Measurements from ENCODE around the gene ACVR1B. TPM values are rescaled to one million over a fixed set of nuclear protein-coding genes. Genes with fewer than 3 reads are reported as not detected.

ACVR1B gene
- total and polyA plus RNA-seq, 5 donors from 2014 or later: 0.47 to 6.5 (median 1.2) TPM

GRCh38 chr12:51959921-51960320 is 8.4 kb downstream of the ACVR1B start:
- no peaks in the 10 kb centered on the region for H3K9me3 Mint-ChIP-seq
- H3K4me1 Mint-ChIP-seq: peaks cover 14 to 36% (median 21%) of the 10 kb centered on the region in 4 donors
- Histone ChIP-seq H3K27me3 (ENCODE audit: control insufficient read depth, insufficient read depth, low read length) (no peaks in the 10 kb centered on the region), H3K4me1 (ENCODE audit: control insufficient read depth, insufficient read depth, low read length, poor library complexity, severe bottlenecking) (no peaks in the 10 kb centered on the region), H3K36me3 (ENCODE audit: control insufficient read depth, insufficient read depth, low read length) (no peaks in the 10 kb centered on the region), H3K4me3 (ENCODE audit: low read depth, low read length) (no peak overlapping the region), H3K27ac (ENCODE audit: insufficient read depth, low read length, poor library complexity, severe bottlenecking) (no peak overlapping the region), H3K9me3 (ENCODE audit: control insufficient read depth in 2 of 2, low read length in 2 of 2) (no peaks in the 10 kb centered on the region)
- no peak for ATAC-seq (ENCODE audit: low read depth in 2 of 2)
- peaks cover 14% of the 10 kb centered on the region for H3K36me3 Mint-ChIP-seq
- peaks cover 5% of the 10 kb centered on the region for H3K27me3 Mint-ChIP-seq
- H3K27ac Mint-ChIP-seq: peak overlapping the region in 1 of 3 donors; percentile 32
- no peak for DNase-seq
- H3K4me3 Mint-ChIP-seq: no peak overlapping the region

GRCh38 chr12:51960488-51960887 is 9.0 kb downstream of the ACVR1B start:
- H3K27ac Mint-ChIP-seq: peak overlapping the region in 1 of 3 donors; percentile 36
- H3K4me1 Mint-ChIP-seq: peaks cover 18 to 33% (median 21%) of the 10 kb centered on the region in 4 donors
- H3K4me3 Mint-ChIP-seq: no peak overlapping the region

GRCh38 chr12:51960890-51961289 is 9.4 kb downstream of the ACVR1B start:
- no peaks in the 10 kb centered on the region for H3K36me3 ChIP-seq (ENCODE audit: control insufficient read depth, insufficient read depth, low read length)
- no peak overlapping the region for H3K27ac ChIP-seq (ENCODE audit: insufficient read depth, low read length, poor library complexity, severe bottlenecking)
- ATAC-seq (ENCODE audit: low read depth in 2 of 2) (no peak), DNase-seq (no peak)
- Mint-ChIP-seq H3K9me3 (no peaks in the 10 kb centered on the region), H3K27me3 (peaks cover 1% of the 10 kb centered on the region), H3K36me3 (peaks cover 14% of the 10 kb centered on the region), H3K4me3 (no peak overlapping the region), H3K27ac (peak overlapping the region in 1 of 3 donors; percentile 36), H3K4me1 (peaks cover 18 to 30% (median 23%) of the 10 kb centered on the region in 4 donors)
- H3K4me1 ChIP-seq (ENCODE audit: control insufficient read depth, insufficient read depth, low read length, poor library complexity, severe bottlenecking): no peaks in the 10 kb centered on the region
- no peaks in the 10 kb centered on the region for H3K9me3 ChIP-seq (ENCODE audit: control insufficient read depth in 2 of 2, low read length in 2 of 2)
- no peaks in the 10 kb centered on the region for H3K27me3 ChIP-seq (ENCODE audit: control insufficient read depth, insufficient read depth, low read length)
- no peak overlapping the region for H3K4me3 ChIP-seq (ENCODE audit: low read depth, low read length)

More at GRCh38 chr12:51960488-51960887, 9.0 kb downstream of the ACVR1B start:
- H3K9me3 ChIP-seq (ENCODE audit: control insufficient read depth in 2 of 2, low read length in 2 of 2): no peaks in the 10 kb centered on the region
- no peak overlapping the region for H3K27ac ChIP-seq (ENCODE audit: insufficient read depth, low read length, poor library complexity, severe bottlenecking)
- no peak overlapping the region for H3K4me3 ChIP-seq (ENCODE audit: low read depth, low read length)
- no peaks in the 10 kb centered on the region for H3K4me1 ChIP-seq (ENCODE audit: control insufficient read depth, insufficient read depth, low read length, poor library complexity, severe bottlenecking)
- peaks cover 5% of the 10 kb centered on the region for H3K27me3 Mint-ChIP-seq
- H3K36me3 Mint-ChIP-seq: peaks cover 14% of the 10 kb centered on the region
- no peaks in the 10 kb centered on the region for H3K27me3 ChIP-seq (ENCODE audit: control insufficient read depth, insufficient read depth, low read length)
- ATAC-seq (ENCODE audit: low read depth in 2 of 2): no peak
- no peaks in the 10 kb centered on the region for H3K36me3 ChIP-seq (ENCODE audit: control insufficient read depth, insufficient read depth, low read length)
- H3K9me3 Mint-ChIP-seq: no peaks in the 10 kb centered on the region
- no peak for DNase-seq

- Histone ChIP-seq H3K27me3 (ENCODE audit: control insufficient read depth, insufficient read depth, low read length) (no peaks in the 10 kb centered on the region), H3K4me3 (ENCODE audit: low read depth, low read length) (no peak overlapping the region), H3K4me1 (ENCODE audit: control insufficient read depth, insufficient read depth, low read length, poor library complexity, severe bottlenecking) (no peaks in the 10 kb centered on the region), H3K9me3 (ENCODE audit: control insufficient read depth in 2 of 2, low read length in 2 of 2) (no peaks in the 10 kb centered on the region), H3K36me3 (ENCODE audit: control insufficient read depth, insufficient read depth, low read length) (no peaks in the 10 kb centered on the region), H3K27ac (ENCODE audit: insufficient read depth, low read length, poor library complexity, severe bottlenecking) (no peak overlapping the region)
- Mint-ChIP-seq H3K27me3 (no peaks in the 10 kb centered on the region), H3K4me1 (peaks cover 18 to 28% (median 24%) of the 10 kb centered on the region in 4 donors), H3K27ac (peak overlapping the region in 2 of 3 donors; percentile 36 to 60), H3K36me3 (peaks cover 14% of the 10 kb centered on the region), H3K4me3 (no peak overlapping the region), H3K9me3 (no peaks in the 10 kb centered on the region)
- DNase-seq (no peak), ATAC-seq (ENCODE audit: low read depth in 2 of 2) (peak in 1 of 2 donors; percentile 34)
These were observed 10.3 kb downstream of the ACVR1B start for GRCh38 chr12:51961834-51962233.

- no peaks in the 10 kb centered on the region for H3K9me3 ChIP-seq (ENCODE audit: control insufficient read depth in 2 of 2, low read length in 2 of 2)
- H3K4me3 ChIP-seq (ENCODE audit: low read depth, low read length): no peak overlapping the region
- Mint-ChIP-seq H3K36me3 (peaks cover 11% of the 10 kb centered on the region), H3K4me1 (peaks cover 18 to 28% (median 23%) of the 10 kb centered on the region in 4 donors), H3K27ac (peak overlapping the region in 1 of 3 donors; percentile 1), H3K27me3 (no peaks in the 10 kb centered on the region), H3K4me3 (no peak overlapping the region), H3K9me3 (no peaks in the 10 kb centered on the region)
- H3K4me1 ChIP-seq (ENCODE audit: control insufficient read depth, insufficient read depth, low read length, poor library complexity, severe bottlenecking): no peaks in the 10 kb centered on the region
- DNase-seq (no peak), ATAC-seq (ENCODE audit: low read depth in 2 of 2) (no peak)
- H3K36me3 ChIP-seq (ENCODE audit: control insufficient read depth, insufficient read depth, low read length): no peaks in the 10 kb centered on the region
- no peaks in the 10 kb centered on the region for H3K27me3 ChIP-seq (ENCODE audit: control insufficient read depth, insufficient read depth, low read length)
- H3K27ac ChIP-seq (ENCODE audit: insufficient read depth, low read length, poor library complexity, severe bottlenecking): no peak overlapping the region
These were observed 11.2 kb downstream of the ACVR1B start for GRCh38 chr12:51962737-51963136.

GRCh38 chr12:51963477-51963876 is 12.0 kb downstream of the ACVR1B start:
- ATAC-seq (ENCODE audit: low read depth in 2 of 2): no peak
- no peak overlapping the region for H3K27ac ChIP-seq (ENCODE audit: insufficient read depth, low read length, poor library complexity, severe bottlenecking)
- Mint-ChIP-seq H3K36me3 (peaks cover 7% of the 10 kb centered on the region), H3K27me3 (no peaks in the 10 kb centered on the region), H3K4me3 (no peak overlapping the region), H3K9me3 (no peaks in the 10 kb centered on the region), H3K4me1 (peaks cover 16 to 28% (median 21%) of the 10 kb centered on the region in 4 donors), H3K27ac (no peak overlapping the region)
- H3K4me3 ChIP-seq (ENCODE audit: low read depth, low read length): no peak overlapping the region
- H3K9me3 ChIP-seq (ENCODE audit: control insufficient read depth in 2 of 2, low read length in 2 of 2): no peaks in the 10 kb centered on the region
- DNase-seq: no peak
- H3K27me3 ChIP-seq (ENCODE audit: control insufficient read depth, insufficient read depth, low read length): no peaks in the 10 kb centered on the region
- H3K4me1 ChIP-seq (ENCODE audit: control insufficient read depth, insufficient read depth, low read length, poor library complexity, severe bottlenecking): no peaks in the 10 kb centered on the region
- H3K36me3 ChIP-seq (ENCODE audit: control insufficient read depth, insufficient read depth, low read length): no peaks in the 10 kb centered on the region

- no peaks in the 10 kb centered on the region for H3K9me3 Mint-ChIP-seq
- Histone ChIP-seq H3K27me3 (ENCODE audit: control insufficient read depth, insufficient read depth, low read length) (no peaks in the 10 kb centered on the region), H3K4me1 (ENCODE audit: control insufficient read depth, insufficient read depth, low read length, poor library complexity, severe bottlenecking) (peaks cover 42% of the 10 kb centered on the region), H3K4me3 (ENCODE audit: low read depth, low read length) (no peak overlapping the region), H3K27ac (ENCODE audit: insufficient read depth, low read length, poor library complexity, severe bottlenecking) (no peak overlapping the region), H3K9me3 (ENCODE audit: control insufficient read depth in 2 of 2, low read length in 2 of 2) (no peaks in the 10 kb centered on the region), H3K36me3 (ENCODE audit: control insufficient read depth, insufficient read depth, low read length) (no peaks in the 10 kb centered on the region)
- H3K4me1 Mint-ChIP-seq: peaks cover 37 to 51% (median 46%) of the 10 kb centered on the region in 4 donors
- ATAC-seq (ENCODE audit: low read depth in 2 of 2) (no peak), DNase-seq (no peak)
- no peaks in the 10 kb centered on the region for H3K36me3 Mint-ChIP-seq
- H3K4me3 Mint-ChIP-seq: no peak overlapping the region
- H3K27me3 Mint-ChIP-seq: peaks cover 5% of the 10 kb centered on the region
- H3K27ac Mint-ChIP-seq: peak overlapping the region in 1 of 3 donors; percentile 72
These were observed 18.1 kb downstream of the ACVR1B start for GRCh38 chr12:51969643-51970042.

GRCh38 chr12:51970904-51971646 is 19.6 kb downstream of the ACVR1B start:
- Mint-ChIP-seq H3K4me3 (peak overlapping the region; percentile 0 to 72 (median 43)), H3K9me3 (no peaks in the 10 kb centered on the region), H3K4me1 (peaks cover 40 to 61% (median 53%) of the 10 kb centered on the region in 4 donors), H3K27ac (peak overlapping the region in 2 of 3 donors; percentile 1 to 6), H3K36me3 (peaks cover 7% of the 10 kb centered on the region), H3K27me3 (peaks cover 5% of the 10 kb centered on the region)
- Histone ChIP-seq H3K4me3 (ENCODE audit: low read depth, low read length) (peak overlapping the region; percentile 53), H3K27me3 (ENCODE audit: control insufficient read depth, insufficient read depth, low read length) (no peaks in the 10 kb centered on the region), H3K27ac (ENCODE audit: insufficient read depth, low read length, poor library complexity, severe bottlenecking) (no peak overlapping the region), H3K4me1 (ENCODE audit: control insufficient read depth, insufficient read depth, low read length, poor library complexity, severe bottlenecking) (peaks cover 50% of the 10 kb centered on the region), H3K36me3 (ENCODE audit: control insufficient read depth, insufficient read depth, low read length) (peaks cover 6% of the 10 kb centered on the region), H3K9me3 (ENCODE audit: control insufficient read depth in 2 of 2, low read length in 2 of 2) (no peaks in the 10 kb centered on the region)
- DNase-seq: peak in 2 of 3 donors; percentile 47 to 72
- ATAC-seq (ENCODE audit: low read depth in 2 of 2): peak; percentile 69 to 82

Measured in CD4-positive, CD25-positive, alpha-beta regulatory T cell (primary cell).